ENCODE results near the gene DDC. TPM values are rescaled to one million over a fixed set of nuclear protein-coding genes. Genes with fewer than 3 reads are reported as not detected.
A peak's percentile ranks its signal among the peaks of the same experiment; 100 is the strongest.

The DDC gene
- total RNA-seq, 4 donors from 2014 or later: 0.24 to 1.3 TPM; not detected in 2

GRCh38 chr7:50608196-50608906 is 43.1 kb upstream of the DDC start:
- in situ Hi-C loops (cut with MboI; ENCODE audit: low sequenced_read_pairs in 4 of 4) (no loop called here), intact Hi-C loops (cut with DNase I; ENCODE audit: low total_unique reads) (no loop called here)
- H3K9me3 ChIP-seq: no peaks in the 10 kb centered on the region
- H3K36me3 ChIP-seq: peaks cover 6 to 76% of the 10 kb centered on the region in 2 donors
- H3K4me1 ChIP-seq: peaks cover 7 to 12% of the 10 kb centered on the region in 2 donors
- no peak for ATAC-seq
- no peak for DNase-seq
- no peaks in the 10 kb centered on the region for H3K27me3 ChIP-seq
- no peak for TF ChIP-seq CTCF (IDR thresholded peaks at IDR 0.05 in 4 of 5, conservative IDR thresholded peaks at IDR 0.05 in 1 of 5)
- no peak for TF ChIP-seq POLR2A (IDR thresholded peaks at IDR 0.05)
- peak overlapping the region; percentile 9 to 79 (median 70) for H3K27ac ChIP-seq
- no peak overlapping the region for H3K4me3 ChIP-seq

- intact Hi-C loops (cut with DNase I; ENCODE audit: low total_unique reads): no loop called here
- no peaks in the 10 kb centered on the region for H3K27me3 ChIP-seq
- no peaks in the 10 kb centered on the region for H3K9me3 ChIP-seq
- in situ Hi-C loops (cut with MboI; ENCODE audit: low sequenced_read_pairs in 4 of 4): no loop called here
- no peak overlapping the region for H3K4me3 ChIP-seq
- H3K27ac ChIP-seq: peak overlapping the region; percentile 35 to 79 (median 70)
- peaks cover 6 to 76% of the 10 kb centered on the region in 2 donors for H3K36me3 ChIP-seq
- peaks cover 7 to 12% of the 10 kb centered on the region in 2 donors for H3K4me1 ChIP-seq
- peak in 1 of 2 donors; percentile 56 for DNase-seq
- no peak for TF ChIP-seq POLR2A (IDR thresholded peaks at IDR 0.05)
- no peak for TF ChIP-seq CTCF (IDR thresholded peaks at IDR 0.05 in 4 of 5, conservative IDR thresholded peaks at IDR 0.05 in 1 of 5)
- peak; percentile 63 to 91 for ATAC-seq
Observed at GRCh38 chr7:50607524-50608125, 42.4 kb upstream of the DDC start.

- intact Hi-C loops (cut with DNase I; ENCODE audit: low total_unique reads): no loop called here
- ATAC-seq: no peak
- Histone ChIP-seq H3K4me1 (peaks cover 7 to 12% of the 10 kb centered on the region in 2 donors), H3K4me3 (no peak overlapping the region), H3K27ac (no peak overlapping the region), H3K36me3 (peaks cover 6 to 56% of the 10 kb centered on the region in 2 donors), H3K9me3 (no peaks in the 10 kb centered on the region), H3K27me3 (no peaks in the 10 kb centered on the region)
- in situ Hi-C loops (cut with MboI; ENCODE audit: low sequenced_read_pairs in 4 of 4): no loop called here
- TF ChIP-seq POLR2A (IDR thresholded peaks at IDR 0.05) (no peak), CTCF (IDR thresholded peaks at IDR 0.05 in 4 of 5, conservative IDR thresholded peaks at IDR 0.05 in 1 of 5) (no peak)
- no peak for DNase-seq
Observed at GRCh38 chr7:50605059-50605458, 39.9 kb upstream of the DDC start.

GRCh38 chr7:50603287-50603686 is 38.1 kb upstream of the DDC start:
- Histone ChIP-seq H3K4me3 (no peak overlapping the region), H3K4me1 (peaks cover 3 to 9% of the 10 kb centered on the region in 2 donors), H3K9me3 (no peaks in the 10 kb centered on the region), H3K27ac (peak overlapping the region in 1 of 4 donors; percentile 38), H3K27me3 (no peaks in the 10 kb centered on the region), H3K36me3 (peaks cover 6 to 59% of the 10 kb centered on the region in 2 donors)
- ATAC-seq (no peak), DNase-seq (no peak)
- in situ Hi-C loops (cut with MboI; ENCODE audit: low sequenced_read_pairs in 4 of 4) (no loop called here), intact Hi-C loops (cut with DNase I; ENCODE audit: low total_unique reads) (no loop called here)
- TF ChIP-seq CTCF (IDR thresholded peaks at IDR 0.05 in 4 of 5, conservative IDR thresholded peaks at IDR 0.05 in 1 of 5) (no peak), POLR2A (IDR thresholded peaks at IDR 0.05) (no peak)
